G401 (cell line): ENCODE measurements around the gene OGG1. TPM values are rescaled to one million over a fixed set of nuclear protein-coding genes. Genes with fewer than 3 reads are reported as not detected.

Experiments used
- DNase-seq: peaks from one replicate; pipeline ENCODE4 v3.0.0-alpha.2; 2015; ENCODE audit warnings: low spot score
- in situ Hi-C: cut with HindIII; loops from 2 replicates; pipeline ENCODE4 v1.10.0; 2016; ENCODE audit warnings: low sequenced_read_pairs, mixed read lengths
- total RNA-seq: library from RNA; depleted of rRNA; stranded (reverse); fragments of >200 nt; shearing (Covaris generic); gene quantifications from 2 replicates; pipeline ENCODE4 v1.2.3, GENCODE V29; 2014; rRNA removed

The OGG1 gene
- total RNA-seq = 32.1 and 35.3 TPM in 2 replicates

DNA sequence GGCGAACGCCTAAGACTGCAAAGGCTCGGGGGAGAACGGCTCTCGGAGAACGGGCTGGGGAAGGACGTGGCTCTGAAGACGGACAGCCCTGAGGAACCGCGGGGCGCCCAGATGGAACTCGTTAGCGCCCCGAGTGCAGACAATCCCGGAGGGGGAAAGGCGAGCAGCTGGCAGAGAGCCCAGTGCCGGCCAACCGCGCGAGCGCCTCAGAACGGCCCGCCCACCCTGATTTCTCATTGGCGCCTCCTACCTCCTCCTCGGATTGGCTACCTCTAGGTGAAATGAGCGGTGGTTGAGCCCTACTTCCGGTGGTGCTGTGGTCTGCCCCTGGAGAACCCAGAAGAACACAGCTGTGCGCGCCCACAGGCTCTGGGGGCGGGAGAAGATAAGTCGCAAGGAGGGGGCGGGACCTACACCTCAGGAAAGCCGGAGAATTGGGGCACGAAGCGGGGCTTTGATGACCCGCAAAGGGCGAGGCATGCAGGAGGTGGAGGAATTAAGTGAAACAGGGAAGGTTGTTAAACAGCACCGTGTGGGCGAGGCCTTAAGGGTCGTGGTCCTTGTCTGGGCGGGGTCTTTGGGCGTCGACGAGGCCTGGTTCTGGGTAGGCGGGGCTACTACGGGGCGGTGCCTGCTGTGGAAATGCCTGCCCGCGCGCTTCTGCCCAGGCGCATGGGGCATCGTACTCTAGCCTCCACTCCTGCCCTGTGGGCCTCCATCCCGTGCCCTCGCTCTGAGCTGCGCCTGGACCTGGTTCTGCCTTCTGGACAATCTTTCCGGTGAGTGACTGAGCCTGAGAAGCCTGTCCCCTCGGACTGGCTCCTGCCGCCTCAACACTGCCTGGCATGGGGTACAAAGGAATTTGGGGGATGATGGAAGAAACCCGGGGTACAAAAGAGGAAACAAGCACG lies at the start of gene OGG1:
OGG1 (plus strand) TSS at position 308 of the 911 bp plus-strand sequence; CDS start at position 643, 335 bp downstream.
- in situ Hi-C loops = no loop called here
- peak; percentile 97 for DNase-seq

DNA sequence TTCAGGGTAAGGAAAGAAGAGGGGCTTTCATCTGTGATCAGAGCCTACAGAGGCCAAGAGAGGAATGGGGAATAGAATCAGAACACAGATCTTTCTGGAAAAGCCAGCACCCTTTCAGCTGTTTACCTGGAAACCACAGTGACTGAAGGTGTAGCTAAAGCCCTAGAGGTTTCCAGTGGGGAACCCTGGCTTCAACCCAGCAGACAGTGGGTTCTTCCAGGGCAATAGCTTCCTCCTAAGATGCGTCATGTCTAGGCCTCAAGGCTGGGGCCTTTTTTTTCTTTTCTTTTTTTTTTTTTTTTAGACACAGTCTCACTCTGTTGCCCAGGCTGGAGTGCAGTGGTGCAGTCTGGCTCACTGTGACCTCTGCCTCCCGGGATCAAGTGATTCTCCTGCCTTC lies 49.2 kb upstream of the OGG1 start:
- in situ Hi-C loops = no loop called here

GRCh38 chr3:9701006-9701405 lies 48.7 kb upstream of the OGG1 start:
- in situ Hi-C loops = no loop called here
- DNase-seq = no peak

More for the DNA sequence above, 49.2 kb upstream of the OGG1 start:
- DNase-seq = no peak

DNA sequence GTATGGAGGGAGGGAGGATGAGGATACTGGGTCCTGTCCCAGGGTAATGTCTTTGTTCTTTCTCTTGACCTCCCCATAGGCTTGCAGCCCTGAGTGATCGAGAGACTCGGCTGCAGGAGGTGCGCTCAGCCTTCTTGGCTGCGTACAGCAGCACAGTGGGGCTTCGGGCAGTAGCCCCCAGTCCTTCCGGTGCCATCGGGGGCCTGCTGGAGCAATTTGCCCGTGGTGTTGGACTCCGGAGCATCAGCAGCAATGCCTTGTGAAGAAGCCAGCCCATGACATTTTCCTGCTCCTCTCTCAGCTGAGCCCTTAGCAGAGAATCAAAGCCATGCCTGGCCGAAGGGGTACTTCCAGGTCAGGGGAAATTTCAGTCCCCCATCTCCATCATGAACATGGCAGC lies 48.0 kb upstream of the OGG1 start:
- in situ Hi-C loops = no loop called here

DNA sequence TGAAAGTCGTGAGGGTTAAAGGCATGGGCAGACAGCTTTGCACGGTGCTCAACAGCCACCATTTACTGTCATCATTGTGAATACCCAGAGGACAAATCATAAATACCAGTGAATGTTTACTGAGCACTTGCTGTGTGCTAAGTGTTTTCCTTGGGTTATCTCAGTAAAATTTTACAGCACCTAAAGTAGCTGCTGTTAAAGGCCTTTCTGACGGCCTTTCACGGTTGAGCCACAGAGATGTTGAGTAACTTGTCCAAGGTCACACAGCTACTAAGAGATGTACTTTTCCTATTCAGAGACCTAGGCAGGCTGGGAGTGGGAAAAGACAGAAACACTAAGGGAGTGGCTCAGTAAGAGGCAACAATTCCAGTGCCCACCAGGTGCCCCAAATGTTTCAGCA lies 46.5 kb upstream of the OGG1 start:
- in situ Hi-C loops = no loop called here

More for the DNA sequence above, 48.0 kb upstream of the OGG1 start:
- no peak for DNase-seq

DNA sequence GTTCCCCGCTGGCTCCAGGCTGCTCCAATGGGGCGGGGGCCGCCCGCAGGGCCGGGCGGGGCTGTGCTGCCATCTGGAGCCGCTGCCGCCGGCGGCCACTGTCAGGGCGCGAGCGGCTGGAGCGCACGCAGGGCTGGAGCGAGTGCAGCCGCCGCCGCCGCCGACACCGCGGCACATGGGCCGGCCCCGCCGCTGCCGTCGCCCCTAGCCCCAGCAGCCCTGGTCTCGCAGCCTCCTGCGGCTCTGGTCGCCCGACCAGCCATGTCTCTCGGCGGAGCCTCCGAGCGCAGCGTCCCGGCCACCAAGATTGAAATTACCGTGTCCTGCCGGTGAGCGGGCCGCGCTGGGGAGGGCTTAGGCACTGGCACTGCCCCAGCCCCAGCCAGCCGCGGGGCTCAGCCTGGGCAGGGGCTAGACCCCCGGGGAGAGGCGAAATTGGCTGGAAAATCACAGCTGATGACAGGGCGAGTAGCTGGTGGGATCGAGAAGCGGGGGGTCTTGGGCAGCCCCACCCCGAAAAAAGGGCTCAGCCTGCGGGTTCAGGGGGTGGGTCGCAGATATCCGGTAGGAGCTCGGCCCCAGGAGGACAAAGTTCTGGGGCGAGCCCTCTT lies 45.9 kb upstream of the OGG1 start, which contains the start of gene CPNE9:
CPNE9 (plus strand) TSS at position 98 of the 611 bp plus-strand sequence; CDS start at position 262, 164 bp downstream.
- in situ Hi-C loops = no loop called here
- DNase-seq = peak; percentile 37

More for the DNA sequence above, 46.5 kb upstream of the OGG1 start:
- DNase-seq = no peak

- peak; percentile 78 for DNase-seq
- in situ Hi-C loops = no loop called here
Observed at GRCh38 chr3:9704347-9705322, 45.1 kb upstream of the OGG1 start.

DNA sequence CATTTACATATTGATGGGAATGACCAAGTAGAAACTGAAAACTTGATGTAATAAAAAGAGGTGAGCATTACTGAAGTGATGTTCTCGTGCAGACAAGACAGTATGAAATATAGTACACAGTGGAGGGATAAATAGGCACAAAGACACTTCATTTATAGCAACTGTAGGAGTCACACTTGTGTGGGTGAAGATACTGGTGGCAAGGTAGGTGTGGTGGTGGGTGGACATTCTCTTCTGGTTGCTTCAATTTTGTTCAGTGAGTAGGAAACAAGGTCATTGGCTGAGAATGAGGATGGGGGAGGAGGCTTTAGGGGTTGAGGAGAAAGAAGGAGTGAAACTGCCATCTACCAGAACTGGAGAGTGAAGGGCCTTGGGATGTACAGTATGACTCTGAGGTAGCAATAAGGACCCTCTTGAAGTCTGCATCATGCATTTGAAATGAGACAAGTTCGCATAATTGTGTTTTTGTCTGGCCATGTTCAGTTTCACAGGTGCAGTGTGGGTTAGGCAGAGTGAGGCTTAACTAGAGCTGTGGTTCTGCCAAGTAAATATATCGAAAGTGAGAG lies 39.5 kb upstream of the OGG1 start:
- in situ Hi-C loops = no loop called here
- DNase-seq = no peak

DNA sequence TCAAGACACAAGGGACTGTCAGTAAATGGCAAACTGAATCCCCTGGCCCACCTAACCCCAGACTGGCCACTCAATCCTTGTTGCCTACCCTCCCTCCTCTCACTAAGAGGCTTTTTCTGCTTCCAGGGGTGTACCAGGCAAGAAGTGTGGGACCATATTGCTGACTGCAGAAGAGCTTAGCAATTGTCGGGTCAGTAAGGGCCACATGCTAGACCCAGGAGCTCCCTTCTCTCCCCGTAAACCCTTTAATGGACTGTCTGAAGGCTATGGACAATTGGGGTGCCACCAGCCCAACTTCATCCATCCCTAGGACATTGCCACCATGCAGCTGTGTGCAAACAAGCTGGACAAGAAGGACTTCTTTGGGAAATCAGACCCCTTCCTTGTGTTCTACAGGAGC lies 37.3 kb upstream of the OGG1 start:
- in situ Hi-C loops = no loop called here
- no peak for DNase-seq

- in situ Hi-C loops = no loop called here
- DNase-seq = no peak
Observed at GRCh38 chr3:9713142-9713541, 36.6 kb upstream of the OGG1 start.

- no peak for DNase-seq
- in situ Hi-C loops = no loop called here
Observed at GRCh38 chr3:9715136-9715535, 34.6 kb upstream of the OGG1 start.

GRCh38 chr3:9715764-9716437 lies 33.9 kb upstream of the OGG1 start:
- DNase-seq = no peak
- in situ Hi-C loops = no loop called here

GRCh38 chr3:9716801-9717555 lies 32.8 kb upstream of the OGG1 start:
- no peak for DNase-seq
- in situ Hi-C loops = no loop called here

DNA sequence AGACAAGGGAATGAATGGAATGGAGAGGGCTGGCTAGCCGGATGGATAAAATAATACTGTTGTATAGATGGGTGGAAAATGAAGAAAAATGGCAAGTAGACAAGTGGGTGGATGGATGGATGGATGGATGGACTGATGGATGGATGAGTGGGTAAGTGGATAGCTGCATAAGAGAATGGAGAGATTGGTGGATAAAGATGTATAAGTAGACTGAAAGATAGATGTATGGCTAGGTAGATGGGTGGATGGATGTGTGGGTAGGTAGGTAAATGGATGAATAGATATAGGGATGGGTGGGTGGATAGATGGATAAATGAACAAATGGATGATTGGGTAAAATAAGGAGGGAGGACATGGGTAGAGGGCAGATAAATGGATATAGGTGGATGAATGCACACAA lies 32.2 kb upstream of the OGG1 start:
- in situ Hi-C loops = no loop called here
- DNase-seq = no peak

GRCh38 chr3:9718118-9718517 lies 31.6 kb upstream of the OGG1 start:
- no peak for DNase-seq
- in situ Hi-C loops = no loop called here

DNA sequence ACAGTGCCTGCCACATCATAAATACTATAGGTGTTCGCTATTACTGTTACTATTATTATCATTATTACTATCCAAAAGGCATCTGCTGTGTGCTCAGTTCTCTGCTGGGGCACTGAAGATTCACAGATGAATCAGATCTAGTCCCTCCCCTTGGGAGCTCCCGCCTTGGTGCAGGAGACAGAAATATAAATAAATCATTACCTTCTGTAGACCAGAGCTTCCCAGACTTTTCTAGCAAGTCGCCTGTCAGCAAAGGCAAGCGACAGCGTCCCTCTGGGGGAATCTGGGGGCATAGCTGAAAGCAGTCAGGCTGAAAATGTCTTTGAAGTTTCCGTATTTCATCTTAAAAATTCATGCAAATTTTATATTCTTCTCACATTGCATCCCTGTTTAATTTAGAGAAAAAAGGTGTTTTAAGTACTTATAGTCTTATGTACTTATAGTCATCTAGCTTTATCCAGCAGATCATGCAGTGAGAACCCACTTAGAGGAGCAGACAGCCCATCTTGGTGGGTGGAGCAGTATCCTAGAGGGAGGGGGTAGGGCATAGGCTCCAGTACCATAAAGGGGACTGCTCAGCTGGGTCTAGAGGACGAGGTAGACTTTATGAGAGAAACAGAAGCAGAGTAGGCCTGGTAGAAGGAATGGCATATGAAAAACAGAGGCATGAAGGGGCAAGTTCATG lies 28.6 kb upstream of the OGG1 start:
- in situ Hi-C loops = no loop called here
- no peak for DNase-seq

DNA sequence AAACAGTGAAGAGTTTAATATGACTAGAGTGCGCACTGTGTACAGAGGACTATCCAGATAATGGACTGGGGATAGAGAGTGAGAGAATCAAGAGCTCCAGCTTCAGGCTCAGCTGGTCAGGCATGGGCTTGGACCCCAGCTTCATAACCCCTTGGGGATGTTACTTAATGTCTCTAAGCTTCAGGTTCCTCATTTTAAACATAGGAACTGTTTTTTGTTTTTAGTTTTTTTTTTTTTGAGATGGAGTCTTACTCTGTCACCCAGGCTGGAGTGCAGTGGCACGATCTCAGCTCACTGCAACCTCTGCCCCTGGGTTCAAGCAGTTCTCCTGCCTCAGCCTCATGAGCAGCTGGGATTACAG lies 28.1 kb upstream of the OGG1 start:
- no peak for DNase-seq
- in situ Hi-C loops = no loop called here
